Keratinocyte (primary cell): Measurements from ENCODE around the gene ROS1. TPM values are rescaled to one million over a fixed set of nuclear protein-coding genes. Genes with fewer than 3 reads are reported as not detected.

Experiments used
- DNase-seq: peaks from one replicate; pipeline ENCODE4 v3.0.0-alpha.2; 2011; ENCODE audit warnings: low read depth, missing footprints, low spot score
- FAIRE-seq: peaks from 2 replicates; lab custom pipeline; 2011; peaks lifted over from hg19 to GRCh38; lab: Jason Lieb, UNC
- H2AFZ ChIP-seq: 2 replicates; pipeline ENCODE4 v1.6.0; 2012; ENCODE audit warnings: low read length, control low read depth, inconsistent platforms; ENCODE audit not compliant: control insufficient read depth
- H3K27ac ChIP-seq: 2 replicates; pipeline ENCODE4 v1.5.1; 2011; ENCODE audit warnings: low read length; ENCODE audit not compliant: control insufficient read depth, insufficient read depth
- H3K27me3 ChIP-seq: 3 replicates; pipeline ENCODE4 v1.6.0; 2011; ENCODE audit warnings: low read length; ENCODE audit not compliant: control insufficient read depth, insufficient read depth; ENCODE audit errors: extremely low read depth
- H3K36me3 ChIP-seq, 2 experiments: 2 replicates in 1 of 2; 3 replicates in 1 of 2; pipeline ENCODE4 v1.5.1; 2011; ENCODE audit warnings: low read length in 2 of 2, mild to moderate bottlenecking in 1 of 2; ENCODE audit not compliant: control insufficient read depth in 2 of 2, insufficient read depth in 2 of 2; ENCODE audit errors: extremely low read depth in 1 of 2
- H3K4me1 ChIP-seq: 3 replicates; pipeline ENCODE4 v1.5.1; 2011; ENCODE audit warnings: low read length; ENCODE audit not compliant: control insufficient read depth, insufficient read depth; ENCODE audit errors: extremely low read depth
- H3K4me2 ChIP-seq: 3 replicates; pipeline ENCODE4 v1.6.0; 2011; ENCODE audit warnings: low read depth, low read length; ENCODE audit not compliant: control insufficient read depth, insufficient read depth; ENCODE audit errors: extremely low read depth
- H3K4me3 ChIP-seq, 3 experiments: fragments of 200-600 bp in 1 of 3; sonication (generic) in 1 of 3; 2 replicates in 2 of 3; 3 replicates in 1 of 3; pipeline ENCODE4 v1.5.1; 2011 to 2016; ENCODE audit warnings: low read length in 3 of 3, mild to moderate bottlenecking in 3 of 3, control low read depth in 2 of 3, inconsistent platforms in 1 of 3, low read depth in 1 of 3, mixed read lengths in 1 of 3, mixed run types in 1 of 3, moderate library complexity in 1 of 3; ENCODE audit not compliant: control insufficient read depth in 2 of 3, insufficient read depth in 2 of 3; ENCODE audit errors: extremely low read depth in 1 of 3
- H3K79me2 ChIP-seq: 2 replicates; pipeline ENCODE4 v1.6.0; 2012; ENCODE audit warnings: low read length; ENCODE audit not compliant: control insufficient read depth, insufficient read depth
- H3K9ac ChIP-seq: 3 replicates; pipeline ENCODE4 v1.6.0; 2011; ENCODE audit warnings: low read length; ENCODE audit not compliant: control insufficient read depth, insufficient read depth; ENCODE audit errors: extremely low read depth
- H3K9me1 ChIP-seq: 3 replicates; pipeline ENCODE4 v1.6.0; 2011; ENCODE audit warnings: low read length; ENCODE audit not compliant: control insufficient read depth, insufficient read depth; ENCODE audit errors: extremely low read depth
- H3K9me3 ChIP-seq: 2 replicates; pipeline ENCODE4 v1.5.1; 2012; ENCODE audit warnings: low read depth, low read length; ENCODE audit not compliant: control insufficient read depth
- H4K20me1 ChIP-seq: 3 replicates; pipeline ENCODE4 v1.6.0; 2011; ENCODE audit warnings: low read length; ENCODE audit not compliant: control insufficient read depth, insufficient read depth; ENCODE audit errors: extremely low read depth
- EZH2 ChIP-seq: IDR thresholded peaks from one replicate; pipeline ENCODE4 v1.6.1; 2012; ENCODE audit warnings: inconsistent platforms, mild to moderate bottlenecking, low read length, moderate library complexity
- dilution Hi-C: fragments of 300-500 bp; cut with MboI; formaldehyde crosslinking; loops from one replicate; pipeline ENCODE4 v1.7.0; 2020; ENCODE audit warnings: low sequenced_read_pairs; ENCODE audit not compliant: extremely low pct_ligation_motif_present
- polyA plus RNA-seq, 5 experiments: library from polyadenylated mRNA; depleted of rRNA in 3 of 5; stranded (reverse) in 3 of 5; stranded (forward) in 1 of 5; unstranded in 1 of 5; fragments of >200 nt; gene quantifications; 1 replicate in 1 of 5; 2 replicates in 3 of 5; 3 replicates in 1 of 5; pipeline versions ENCODE4 v1.2.1 to v1.2.3, GENCODE V29; 2011 to 2012; ENCODE audit warnings: missing spikeins in 2 of 5, low read depth in 1 of 5, low replicate concordance in 1 of 5
- TF ChIP-seq, protein P1 (sequence below), 3 experiments: IDR thresholded peaks in 1 of 3; conservative IDR thresholded peaks in 1 of 3; optimal IDR thresholded peaks in 1 of 3; 2 replicates in 2 of 3; 3 replicates in 1 of 3; pipeline versions ENCODE3 to v1.5.1; 2011; ENCODE audit warnings: low read length in 3 of 3, mild to moderate bottlenecking in 3 of 3, moderate library complexity in 2 of 3, control low read depth in 1 of 3, inconsistent platforms in 1 of 3; ENCODE audit not compliant: insufficient read depth in 2 of 3; ENCODE audit errors: extremely low read depth in 1 of 3

ROS1 gene
- polyA plus RNA-seq, 1 donor (not counting 4 experiments of a cell fraction or from before 2014, with no cell fraction given): 0.16 TPM

DNA sequence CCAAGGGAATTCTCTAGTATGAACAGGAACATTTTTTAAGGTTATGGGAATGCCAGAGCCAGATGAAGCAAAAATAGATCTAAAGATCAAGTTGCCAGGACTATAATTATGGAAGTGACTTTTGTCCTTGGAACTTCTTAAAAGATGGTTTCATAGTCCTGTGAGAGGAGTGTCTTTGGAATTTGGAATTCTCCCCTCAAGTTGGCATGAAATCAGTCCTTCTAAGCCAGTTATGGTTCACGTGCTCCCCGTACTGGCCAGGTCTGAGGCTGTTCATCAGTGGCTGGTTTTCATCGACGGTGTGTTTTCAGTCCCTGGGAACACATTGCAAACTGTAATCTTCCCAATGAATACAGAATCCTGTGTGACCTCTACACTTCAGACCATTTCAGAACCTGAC lies 97.2 kb downstream of the ROS1 start:
- Histone ChIP-seq H3K4me2 (no peak overlapping the region), H3K27me3 (no peaks in the 10 kb centered on the region), H2AFZ (no peak overlapping the region), H3K9me1 (no peaks in the 10 kb centered on the region), H3K79me2 (no peaks in the 10 kb centered on the region), H4K20me1 (no peaks in the 10 kb centered on the region), H3K36me3 (no peaks in the 10 kb centered on the region), H3K4me1 (no peaks in the 10 kb centered on the region), H3K27ac (no peak overlapping the region), H3K9ac (no peak overlapping the region), H3K9me3 (no peaks in the 10 kb centered on the region), H3K4me3 (no peak overlapping the region)
- DNase-seq (no peak), FAIRE-seq (no peak)
- dilution Hi-C loops: no loop called here
- TF ChIP-seq, protein P1, sequence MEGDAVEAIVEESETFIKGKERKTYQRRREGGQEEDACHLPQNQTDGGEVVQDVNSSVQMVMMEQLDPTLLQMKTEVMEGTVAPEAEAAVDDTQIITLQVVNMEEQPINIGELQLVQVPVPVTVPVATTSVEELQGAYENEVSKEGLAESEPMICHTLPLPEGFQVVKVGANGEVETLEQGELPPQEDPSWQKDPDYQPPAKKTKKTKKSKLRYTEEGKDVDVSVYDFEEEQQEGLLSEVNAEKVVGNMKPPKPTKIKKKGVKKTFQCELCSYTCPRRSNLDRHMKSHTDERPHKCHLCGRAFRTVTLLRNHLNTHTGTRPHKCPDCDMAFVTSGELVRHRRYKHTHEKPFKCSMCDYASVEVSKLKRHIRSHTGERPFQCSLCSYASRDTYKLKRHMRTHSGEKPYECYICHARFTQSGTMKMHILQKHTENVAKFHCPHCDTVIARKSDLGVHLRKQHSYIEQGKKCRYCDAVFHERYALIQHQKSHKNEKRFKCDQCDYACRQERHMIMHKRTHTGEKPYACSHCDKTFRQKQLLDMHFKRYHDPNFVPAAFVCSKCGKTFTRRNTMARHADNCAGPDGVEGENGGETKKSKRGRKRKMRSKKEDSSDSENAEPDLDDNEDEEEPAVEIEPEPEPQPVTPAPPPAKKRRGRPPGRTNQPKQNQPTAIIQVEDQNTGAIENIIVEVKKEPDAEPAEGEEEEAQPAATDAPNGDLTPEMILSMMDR (optimal IDR thresholded peaks at IDR 0.05 in 1 of 3, IDR thresholded peaks at IDR 0.05 in 1 of 3, conservative IDR thresholded peaks at IDR 0.05 in 1 of 3; ENCODE audit: extremely low read depth in 1 of 3, insufficient read depth in 2 of 3, low read length in 3 of 3): no peak
- TF ChIP-seq EZH2: no peak

DNA sequence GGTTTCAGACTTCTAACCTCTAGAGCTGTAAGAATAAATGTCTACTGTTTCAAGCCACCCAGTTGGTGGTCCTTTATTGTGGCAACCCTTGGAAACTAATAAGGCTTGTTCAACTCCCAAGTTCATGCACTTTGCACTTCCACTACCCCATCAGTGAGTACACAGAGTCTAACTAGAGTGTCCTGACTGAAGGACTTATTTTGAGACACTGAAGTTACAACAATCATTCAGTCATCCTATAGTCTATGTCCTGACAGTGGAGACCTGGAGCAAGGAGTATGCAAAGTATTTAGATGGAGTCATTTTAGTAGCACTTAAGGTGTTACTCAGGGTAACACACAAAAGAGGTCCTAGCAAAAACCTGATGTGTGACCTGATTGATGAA lies 97.7 kb downstream of the ROS1 start:
- Histone ChIP-seq H3K27ac (no peak overlapping the region), H3K9ac (no peak overlapping the region), H3K27me3 (no peaks in the 10 kb centered on the region), H3K4me3 (no peak overlapping the region), H3K79me2 (no peaks in the 10 kb centered on the region), H3K4me1 (no peaks in the 10 kb centered on the region), H3K4me2 (no peak overlapping the region), H2AFZ (no peak overlapping the region), H3K9me3 (no peaks in the 10 kb centered on the region), H3K9me1 (no peaks in the 10 kb centered on the region), H3K36me3 (no peaks in the 10 kb centered on the region), H4K20me1 (no peaks in the 10 kb centered on the region)
- no peak for TF ChIP-seq EZH2
- TF ChIP-seq, protein P1 (optimal IDR thresholded peaks at IDR 0.05 in 1 of 3, IDR thresholded peaks at IDR 0.05 in 1 of 3, conservative IDR thresholded peaks at IDR 0.05 in 1 of 3; ENCODE audit: extremely low read depth in 1 of 3, insufficient read depth in 2 of 3, low read length in 3 of 3): no peak
- FAIRE-seq (no peak), DNase-seq (no peak)
- dilution Hi-C loops: no loop called here
